OCI-LY3 (cell line): Measurements from ENCODE around the gene LRP10.

ENCODE experiments used
- CTCF ChIP-seq: fragments of 200-600, 300-600 bp; sonication (generic); IDR thresholded peaks from 2 replicates; pipeline ENCODE4 v1.5.1; 2014; ENCODE audit warnings: antibody characterized with exemption, low read length, low read depth
- EZH2phosphoT487 ChIP-seq: fragments of 200-600 bp; shearing (Covaris generic); IDR thresholded peaks from 2 replicates; pipeline ENCODE4 v1.6.1; 2018; ENCODE audit warnings: antibody characterized with exemption, mixed run types, low read depth

GRCh38 chr14:22887260-22887989, 15.9 kb downstream of the LRP10 start:
- TF ChIP-seq CTCF (no peak), EZH2phosphoT487 (no peak)
